Tibial artery (tissue), 4 donors: Measurements from ENCODE around the gene SYNGR1.
"Not testable (repeated sequence)": the region's sequence is repeated elsewhere in the genome, so short reads cannot be mapped to it uniquely, and the experiment has no call there.

Source experiments
- DNase-seq, 2 donors: peaks; one replicate each; pipeline ENCODE4 v3.0.0-alpha.2; 2019
- H3K27ac ChIP-seq, 2 donors: fragments of 200-600 bp; sonication (generic) in 1 of 2; 1 replicate in 1 of 2; 2 replicates in 1 of 2; pipeline ENCODE4 v1.5.1; 2018 to 2019; ENCODE audit warnings: mild to moderate bottlenecking in 1 of 2
- H3K27me3 ChIP-seq, 2 donors: fragments of 200-600 bp; sonication (generic) in 1 of 2; one replicate each; pipeline versions ENCODE4 v1.5.1 to v1.6.0; 2016 to 2019
- H3K36me3 ChIP-seq, 3 donors: fragments of 200-600 bp; sonication (generic) in 2 of 3; one replicate each; pipeline ENCODE4 v1.5.1; 2016 to 2019; ENCODE audit warnings: mild to moderate bottlenecking in 2 of 3
- H3K4me1 ChIP-seq, 4 donors: fragments of 200-600 bp; sonication (generic) in 2 of 4; 1 replicate in 3 of 4; 2 replicates in 1 of 4; pipeline ENCODE4 v1.5.1; 2016 to 2019
- H3K4me3 ChIP-seq, 2 donors: fragments of 200-600 bp; sonication (generic) in 1 of 2; 1 replicate in 1 of 2; 2 replicates in 1 of 2; pipeline ENCODE4 v1.5.1; 2018 to 2019; ENCODE audit warnings: mild to moderate bottlenecking in 2 of 2
- H3K9me3 ChIP-seq, 3 donors: fragments of 200-600 bp; sonication (generic) in 1 of 3; one replicate each; pipeline ENCODE4 v1.5.1; 2016 to 2019
- CTCF ChIP-seq, 2 experiments: fragments of 200-600 bp in 1 of 2; fragments of 450-650 bp in 1 of 2; IDR thresholded peaks; one replicate each; pipeline ENCODE4 v1.5.1; 2017 to 2019; ENCODE audit warnings: antibody characterized with exemption in 2 of 2, mild to moderate bottlenecking in 1 of 2, moderate library complexity in 1 of 2
- intact Hi-C: fragments of 100-400 bp; cut with DNase I; formaldehyde crosslinking; loops from one replicate; pipeline ENCODE4 v1.15.0; 2023; ENCODE audit warnings: low total_unique reads

Gene SYNGR1

DNA sequence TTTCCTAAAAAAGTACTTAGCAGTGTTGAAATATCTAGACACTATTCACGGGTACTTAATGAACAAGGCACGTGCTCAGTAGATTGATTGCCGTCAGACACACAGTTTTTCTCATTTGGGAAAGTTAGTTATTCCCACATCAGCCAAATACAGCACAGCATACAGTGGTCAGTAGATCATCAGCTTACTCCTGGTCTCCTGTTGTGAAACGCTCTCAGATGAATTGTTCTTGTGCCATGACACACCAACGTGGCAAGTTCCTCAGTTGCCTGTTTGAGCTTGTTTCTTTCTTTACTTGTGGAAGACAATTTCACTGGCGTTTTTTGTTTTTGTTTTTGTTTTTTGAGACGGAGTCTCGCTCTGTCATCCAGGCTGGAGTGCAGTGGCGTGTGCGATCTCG, 58.4 kb downstream of the SYNGR1 start:
- H3K27me3 ChIP-seq, result no peaks in the 10 kb centered on the region
- no peak for TF ChIP-seq CTCF (IDR thresholded peaks at IDR 0.05)
- H3K27ac ChIP-seq, result no peak overlapping the region
- intact Hi-C loops, result no loop called here
- peaks cover 0 to 21% (median 12%) of the 10 kb centered on the region in 4 donors for H3K4me1 ChIP-seq
- DNase-seq, result no peak
- H3K9me3 ChIP-seq, result no peaks in the 10 kb centered on the region
- peaks cover 0 to 4% (median 0%) of the 10 kb centered on the region in 3 donors for H3K36me3 ChIP-seq
- no peak overlapping the region for H3K4me3 ChIP-seq

GRCh38 chr22:39408807-39409206, 59.0 kb downstream of the SYNGR1 start:
- no peak for DNase-seq
- peaks cover 0 to 4% (median 0%) of the 10 kb centered on the region in 3 donors for H3K36me3 ChIP-seq
- no peak for TF ChIP-seq CTCF (IDR thresholded peaks at IDR 0.05)
- intact Hi-C loops, result no loop called here
- no peak overlapping the region for H3K27ac ChIP-seq
- no peaks in the 10 kb centered on the region for H3K27me3 ChIP-seq
- no peaks in the 10 kb centered on the region for H3K9me3 ChIP-seq
- H3K4me3 ChIP-seq, result no peak overlapping the region
- H3K4me1 ChIP-seq, result peaks cover 0 to 21% (median 13%) of the 10 kb centered on the region in 4 donors

GRCh38 chr22:39409516-39410029, 59.8 kb downstream of the SYNGR1 start:
- H3K27me3 ChIP-seq, result no peaks in the 10 kb centered on the region
- H3K9me3 ChIP-seq, result no peaks in the 10 kb centered on the region
- TF ChIP-seq CTCF (IDR thresholded peaks at IDR 0.05), result no peak
- DNase-seq, result no peak
- no peak overlapping the region for H3K27ac ChIP-seq
- peaks cover 0 to 23% (median 12%) of the 10 kb centered on the region in 4 donors for H3K4me1 ChIP-seq
- intact Hi-C loops, result no loop called here
- no peak overlapping the region for H3K4me3 ChIP-seq
- no peaks in the 10 kb centered on the region for H3K36me3 ChIP-seq

DNA sequence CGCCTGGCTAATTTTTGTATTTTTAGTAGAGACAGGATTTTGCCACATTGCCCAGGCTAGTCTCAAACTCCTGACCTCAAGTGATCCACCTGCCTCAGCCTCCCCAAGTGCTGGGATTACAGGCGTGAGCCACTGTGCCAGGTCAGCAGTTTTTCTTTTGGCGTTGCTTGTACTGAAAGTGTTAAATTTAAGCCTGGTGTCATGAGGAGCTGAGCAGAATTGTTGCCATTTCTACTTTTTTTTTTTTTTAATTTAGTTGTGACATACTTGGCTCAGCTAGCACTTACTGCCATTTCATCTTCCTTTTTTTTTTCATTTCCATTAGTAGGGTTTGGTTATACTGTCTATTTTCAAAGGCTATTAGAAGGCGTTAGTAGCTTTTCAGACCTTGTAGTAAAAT, 60.5 kb downstream of the SYNGR1 start:
- Histone ChIP-seq H3K4me1 (peaks cover 0 to 16% (median 5%) of the 10 kb centered on the region in 4 donors), H3K9me3 (no peaks in the 10 kb centered on the region), H3K4me3 (no peak overlapping the region), H3K27ac (no peak overlapping the region), H3K36me3 (peaks cover 2 to 5% (median 3%) of the 10 kb centered on the region in 3 donors), H3K27me3 (no peaks in the 10 kb centered on the region)
- DNase-seq, result no peak
- intact Hi-C loops, result no loop called here
- no peak for TF ChIP-seq CTCF (IDR thresholded peaks at IDR 0.05)

DNA sequence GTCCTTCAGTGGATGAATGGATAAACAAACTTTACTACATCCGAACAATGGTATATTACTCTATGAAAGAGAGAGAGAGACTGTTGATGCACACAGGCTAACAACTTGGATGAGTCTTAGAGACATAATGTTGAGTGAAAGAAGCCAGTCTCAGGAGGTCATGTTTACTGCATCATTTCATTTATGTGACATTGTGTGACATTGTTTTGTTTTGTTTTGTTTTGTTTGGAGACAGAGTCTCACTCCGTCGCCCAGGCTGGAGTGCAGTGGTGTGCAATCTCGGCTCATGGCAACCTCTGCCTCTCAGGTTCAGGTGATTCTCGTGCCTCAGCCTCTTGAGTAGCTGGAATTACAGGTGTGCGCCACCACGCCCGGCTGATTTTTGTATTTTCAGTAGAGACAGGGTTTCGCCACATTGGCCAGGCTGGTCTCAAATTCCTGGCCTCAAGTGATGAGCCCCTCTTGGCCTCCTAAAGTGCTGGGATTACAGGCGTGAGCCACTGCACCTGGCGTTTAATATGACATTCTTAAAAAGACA, 62.1 kb downstream of the SYNGR1 start:
- DNase-seq, H3K27ac ChIP-seq, H3K4me1 ChIP-seq, H3K9me3 ChIP-seq, H3K4me3 ChIP-seq, H3K27me3 ChIP-seq, intact Hi-C loops: not testable (repeated sequence)
- peaks cover 19 to 21% (median 19%) of the 10 kb centered on the region in 3 donors for H3K36me3 ChIP-seq

DNA sequence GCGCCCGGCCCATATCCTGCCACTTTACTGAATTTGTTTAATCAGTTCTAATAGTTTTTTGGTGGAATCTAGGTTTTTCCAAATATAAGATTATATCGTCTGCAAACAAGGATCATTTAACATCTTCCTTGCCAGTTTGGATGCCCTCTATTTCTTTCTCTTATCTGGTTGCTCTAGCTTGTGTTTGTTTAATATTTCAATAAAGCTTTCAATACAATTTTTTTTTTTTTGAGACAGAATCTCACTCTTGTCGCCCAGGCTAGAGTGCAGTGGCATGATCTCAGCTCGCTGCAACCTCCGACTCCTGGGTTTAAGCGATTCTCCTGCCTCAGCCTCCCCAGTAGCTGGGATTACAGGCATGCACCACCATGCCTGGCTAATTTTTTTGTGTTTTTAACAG, 63.4 kb downstream of the SYNGR1 start:
- H3K4me1 ChIP-seq, intact Hi-C loops, H3K4me3 ChIP-seq, H3K27ac ChIP-seq, DNase-seq, H3K27me3 ChIP-seq, H3K9me3 ChIP-seq: not testable (repeated sequence)
- H3K36me3 ChIP-seq, result peaks cover 30 to 34% (median 33%) of the 10 kb centered on the region in 3 donors

- Histone ChIP-seq H3K4me3 (no peak overlapping the region), H3K27ac (no peak overlapping the region)
These were observed 64.6 kb downstream of the SYNGR1 start for GRCh38 chr22:39414377-39414776.

More at GRCh38 chr22:39414377-39414776, 64.6 kb downstream of the SYNGR1 start:
- Histone ChIP-seq H3K36me3 (peaks cover 41 to 46% (median 44%) of the 10 kb centered on the region in 3 donors), H3K27me3 (no peaks in the 10 kb centered on the region), H3K9me3 (no peaks in the 10 kb centered on the region), H3K4me1 (peaks cover 0 to 8% (median 0%) of the 10 kb centered on the region in 4 donors)
- no peak for DNase-seq
- intact Hi-C loops, result no loop called here
- TF ChIP-seq CTCF (IDR thresholded peaks at IDR 0.05), result no peak
